Measurements from ENCODE around the gene KLK7. TPM values are rescaled to one million over a fixed set of nuclear protein-coding genes. Genes with fewer than 3 reads are reported as not detected.
"Not testable (repeated sequence)": the region's sequence is repeated elsewhere in the genome, so short reads cannot be mapped to it uniquely, and the experiment has no call there.

The KLK7 gene
- total RNA-seq, 1 experiment from 2014 or later: 0.13 TPM

GRCh38 chr19:51012661-51013190 lies 29.0 kb upstream of the KLK7 start:
- DNase-seq (ENCODE audit: low spot score): no peak

GRCh38 chr19:51010066-51010795 lies 26.5 kb upstream of the KLK7 start:
- peak; percentile 35 for DNase-seq (ENCODE audit: low spot score)

GRCh38 chr19:51009061-51009891 lies 25.6 kb upstream of the KLK7 start:
- DNase-seq (ENCODE audit: low spot score): no peak

- no peak for DNase-seq (ENCODE audit: low spot score)
These were observed 23.8 kb upstream of the KLK7 start for GRCh38 chr19:51007488-51007887.

GRCh38 chr19:51006406-51006805 lies 22.7 kb upstream of the KLK7 start:
- no peak for DNase-seq (ENCODE audit: low spot score)

- DNase-seq (ENCODE audit: low spot score): no peak
These were observed 21.5 kb upstream of the KLK7 start for GRCh38 chr19:51005248-51005647.

GRCh38 chr19:51003316-51003715 lies 19.6 kb upstream of the KLK7 start:
- DNase-seq (ENCODE audit: low spot score): no peak

GRCh38 chr19:51002542-51003311 lies 19.0 kb upstream of the KLK7 start:
- DNase-seq (ENCODE audit: low spot score): peak; percentile 100

GRCh38 chr19:51002089-51002532 lies 18.4 kb upstream of the KLK7 start:
- no peak for DNase-seq (ENCODE audit: low spot score)

GRCh38 chr19:51001515-51001914 lies 17.8 kb upstream of the KLK7 start, which contains the start of gene KLK8:
KLK8 (minus strand) TSS chr19:51001604; CDS start chr19:51001167, 437 bp downstream.
- peak; percentile 51 for DNase-seq (ENCODE audit: low spot score)

- no peak for DNase-seq (ENCODE audit: low spot score)
These were observed 17.3 kb upstream of the KLK7 start for GRCh38 chr19:51000981-51001380.

- no peak for DNase-seq (ENCODE audit: low spot score)
These were observed 16.7 kb upstream of the KLK7 start for GRCh38 chr19:51000426-51000825.

GRCh38 chr19:50998686-50999085 lies 15.0 kb upstream of the KLK7 start:
- DNase-seq (ENCODE audit: low spot score): no peak

- DNase-seq (ENCODE audit: low spot score): no peak
These were observed 14.3 kb upstream of the KLK7 start for GRCh38 chr19:50998061-50998460.

- DNase-seq (ENCODE audit: low spot score): no peak
These were observed 10.4 kb upstream of the KLK7 start for GRCh38 chr19:50994129-50994528.

GRCh38 chr19:50992666-50993035 lies 8.9 kb upstream of the KLK7 start:
- DNase-seq (ENCODE audit: low spot score): no peak

- DNase-seq (ENCODE audit: low spot score): not testable (repeated sequence)
These were observed 699 bp upstream of the KLK7 start for GRCh38 chr19:50984416-50984815.

GRCh38 chr19:50982186-50982585 lies 1.5 kb downstream of the KLK7 start:
- DNase-seq (ENCODE audit: low spot score): no peak

- no peak for DNase-seq (ENCODE audit: low spot score)
These were observed 2.0 kb downstream of the KLK7 start for GRCh38 chr19:50981587-50982146.

- DNase-seq (ENCODE audit: low spot score): peak; percentile 1
These were observed 3.5 kb downstream of the KLK7 start for GRCh38 chr19:50980208-50980607.

- peak; percentile 0 for DNase-seq (ENCODE audit: low spot score)
These were observed 4.0 kb downstream of the KLK7 start for GRCh38 chr19:50979758-50980157.

All from HT-29 (cell line).